H1 (cell line): ENCODE results near the gene CELSR1. TPM values are rescaled to one million over a fixed set of nuclear protein-coding genes. Genes with fewer than 3 reads are reported as not detected.

ENCODE experiments used
- CTCF ChIA-PET: fragments of 300-600 bp; sonication (Branson Sonifier 250); formaldehyde crosslinking; loops from one replicate; lab custom pipeline; 2021; ENCODE audit not compliant: partially characterized antibody; lab: Charles Lee
- POLR2A ChIA-PET: fragments of 300-600 bp; sonication (Branson Sonifier 250); formaldehyde crosslinking; loops from one replicate; lab custom pipeline; 2021; ENCODE audit warnings: inconsistent platforms; ENCODE audit not compliant: partially characterized antibody; lab: Charles Lee
- DNase-seq, 2 experiments: peaks; one replicate each; pipeline versions ENCODE4 v3.0.0 to v3.0.0-alpha.2; 2010 to 2022; ENCODE audit warnings: low spot score in 2 of 2, low read depth in 1 of 2, mixed read lengths in 1 of 2
- FAIRE-seq: peaks from 2 replicates; lab custom pipeline; 2011; peaks lifted over from hg19 to GRCh38; lab: Jason Lieb, UNC
- H2AFZ ChIP-seq: 2 replicates; pipeline ENCODE4 v1.8.1; 2012; ENCODE audit warnings: low read length, inconsistent platforms
- H2AK5ac ChIP-seq: 2 replicates; pipeline ENCODE4 v1.6.1; 2013; ENCODE audit warnings: low read depth, low read length
- H2BK120ac ChIP-seq: replicated peaks from 2 replicates; pipeline ENCODE3; 2013; ENCODE audit warnings: low read depth, low read length, inconsistent platforms
- H2BK12ac ChIP-seq: 2 replicates; pipeline ENCODE4 v1.6.1; 2013; ENCODE audit warnings: low read depth, low read length
- H2BK15ac ChIP-seq: 2 replicates; pipeline ENCODE4 v1.6.1; 2013; ENCODE audit warnings: low read length
- H2BK20ac ChIP-seq: 2 replicates; pipeline ENCODE4 v1.6.1; 2013; ENCODE audit warnings: low read length
- H2BK5ac ChIP-seq: 2 replicates; pipeline ENCODE4 v1.6.1; 2013; ENCODE audit warnings: low read depth, low read length
- H3K14ac ChIP-seq: 2 replicates; pipeline ENCODE4 v1.6.1; 2013; ENCODE audit warnings: inconsistent platforms; ENCODE audit not compliant: insufficient read length
- H3K18ac ChIP-seq: 2 replicates; pipeline ENCODE4 v1.6.1; 2013; ENCODE audit warnings: low read length; ENCODE audit errors: extremely low read depth
- H3K23ac ChIP-seq: 2 replicates; pipeline ENCODE4 v1.6.1; 2013; ENCODE audit warnings: inconsistent platforms; ENCODE audit not compliant: insufficient read length
- H3K23me2 ChIP-seq: 2 replicates; pipeline ENCODE4 v1.6.1; 2013; ENCODE audit warnings: low read depth, low read length
- H3K27ac ChIP-seq: 2 replicates; pipeline ENCODE4 v1.6.1; 2011; ENCODE audit warnings: low read depth, low read length, inconsistent platforms
- H3K27me3 ChIP-seq, 4 experiments: replicated peaks in 1 of 4; 1 replicate in 1 of 4; 2 replicates in 3 of 4; pipeline versions ENCODE4 v1.6.1 to v1.8.1; 2011 to 2013; ENCODE audit warnings: low read length in 3 of 4, mild to moderate bottlenecking in 3 of 4, inconsistent platforms in 2 of 4, mixed read lengths in 2 of 4, moderate library complexity in 1 of 4; ENCODE audit not compliant: control insufficient read depth in 3 of 4, insufficient read depth in 3 of 4; ENCODE audit errors: extremely low read depth in 1 of 4
- H3K36me3 ChIP-seq, 4 experiments: 2 replicates each; pipeline versions ENCODE4 v1.6.1 to v1.8.1; 2011 to 2013; ENCODE audit warnings: mild to moderate bottlenecking in 4 of 4, low read length in 3 of 4, moderate library complexity in 2 of 4, control low read depth in 1 of 4, inconsistent platforms in 1 of 4; ENCODE audit not compliant: insufficient read depth in 4 of 4, control insufficient read depth in 2 of 4
- H3K4ac ChIP-seq: replicated peaks from 2 replicates; pipeline ENCODE3; 2013; ENCODE audit warnings: low read length, low read depth, mixed read lengths, inconsistent platforms; ENCODE audit not compliant: insufficient read length
- H3K4me1 ChIP-seq, 4 experiments: replicated peaks in 1 of 4; 1 replicate in 1 of 4; 2 replicates in 3 of 4; pipeline versions ENCODE4 v1.6.1 to v1.8.1; 2011 to 2013; ENCODE audit warnings: low read length in 3 of 4, inconsistent platforms in 2 of 4, mixed read lengths in 1 of 4; ENCODE audit not compliant: insufficient read depth in 4 of 4, control insufficient read depth in 3 of 4
- H3K4me2 ChIP-seq, 2 experiments: 2 replicates each; pipeline versions ENCODE4 v1.6.1 to v1.8.1; 2011 to 2013; ENCODE audit warnings: low read depth in 2 of 2, low read length in 2 of 2, control low read depth in 1 of 2, inconsistent platforms in 1 of 2, mild to moderate bottlenecking in 1 of 2; ENCODE audit not compliant: insufficient read depth in 1 of 2
- H3K4me3 ChIP-seq, 4 experiments: fragments of 200-600, 300-600 bp in 1 of 4; sonication (generic), shearing (Covaris generic), sonication (Bioruptor Twin) in 1 of 4; 2 replicates each; pipeline versions ENCODE4 v1.5.1 to v1.8.1; 2011 to 2016; ENCODE audit warnings: low read length in 4 of 4, low read depth in 3 of 4, control low read depth in 2 of 4, inconsistent platforms in 2 of 4, mild to moderate bottlenecking in 2 of 4, mixed read lengths in 1 of 4, moderate library complexity in 1 of 4; ENCODE audit not compliant: insufficient read depth in 2 of 4; ENCODE audit errors: extremely low read depth in 1 of 4
- H3K56ac ChIP-seq: replicated peaks from 2 replicates; pipeline ENCODE3; 2013; ENCODE audit warnings: low read depth, mild to moderate bottlenecking, mixed read lengths, low read length, inconsistent platforms; ENCODE audit not compliant: insufficient read length
- H3K79me1 ChIP-seq: 2 replicates; pipeline ENCODE4 v1.6.1; 2013; ENCODE audit warnings: low read depth, low read length, control low read depth
- H3K79me2 ChIP-seq, 2 experiments: 2 replicates each; pipeline versions ENCODE4 v1.6.1 to v1.8.1; 2012 to 2013; ENCODE audit warnings: low read length in 2 of 2, mild to moderate bottlenecking in 2 of 2, inconsistent platforms in 1 of 2; ENCODE audit not compliant: insufficient read depth in 2 of 2, control insufficient read depth in 1 of 2
- H3K9ac ChIP-seq, 4 experiments: replicated peaks in 1 of 4; 1 replicate in 1 of 4; 2 replicates in 3 of 4; pipeline versions ENCODE4 v1.6.1 to v1.8.1; 2011 to 2013; ENCODE audit warnings: low read depth in 3 of 4, low read length in 3 of 4, control low read depth in 2 of 4, mild to moderate bottlenecking in 2 of 4, moderate library complexity in 2 of 4, inconsistent platforms in 1 of 4; ENCODE audit errors: extremely low read depth in 1 of 4
- H3K9me3 ChIP-seq, 2 experiments: 2 replicates each; pipeline versions ENCODE4 v1.6.1 to v1.8.1; 2012 to 2013; ENCODE audit warnings: mild to moderate bottlenecking in 2 of 2, moderate library complexity in 2 of 2, control low read depth in 1 of 2, inconsistent platforms in 1 of 2, low read depth in 1 of 2, low read length in 1 of 2, mixed read lengths in 1 of 2; ENCODE audit not compliant: insufficient read depth in 2 of 2
- H4K20me1 ChIP-seq, 2 experiments: replicated peaks in 1 of 2; 2 replicates each; pipeline versions ENCODE3 to v1.8.1; 2011 to 2013; ENCODE audit warnings: inconsistent platforms in 2 of 2, low read length in 2 of 2, mild to moderate bottlenecking in 1 of 2; ENCODE audit not compliant: insufficient read depth in 2 of 2, control insufficient read depth in 1 of 2
- H4K5ac ChIP-seq: 2 replicates; pipeline ENCODE4 v1.6.1; 2013; ENCODE audit warnings: low read length, low read depth, mixed read lengths, inconsistent platforms; ENCODE audit not compliant: insufficient read length
- H4K8ac ChIP-seq: 2 replicates; pipeline ENCODE4 v1.8.0; 2013; ENCODE audit warnings: mild to moderate bottlenecking, moderate library complexity, low read length, inconsistent platforms; ENCODE audit not compliant: insufficient read depth; ENCODE audit errors: extremely low read depth
- H4K91ac ChIP-seq: replicated peaks from 2 replicates; pipeline ENCODE3; 2013; ENCODE audit warnings: low read length, mixed read lengths, inconsistent platforms; ENCODE audit not compliant: insufficient read length
- BACH1 ChIP-seq: IDR thresholded peaks from 2 replicates; pipeline ENCODE4 v1.6.1; 2012; ENCODE audit warnings: low read length, improper control_type of control experiment
- CEBPB ChIP-seq: IDR thresholded peaks from 2 replicates; pipeline ENCODE4 v1.6.1; 2012; ENCODE audit warnings: low read depth, low read length
- CTBP2 ChIP-seq: IDR thresholded peaks from 2 replicates; pipeline ENCODE4 v1.7.0; 2011; ENCODE audit warnings: borderline replicate concordance, mild to moderate bottlenecking, moderate library complexity, mixed read lengths, low read length; ENCODE audit not compliant: insufficient read depth, insufficient read length
- FOSL1 ChIP-seq: IDR thresholded peaks from 2 replicates; pipeline ENCODE4 v1.6.1; 2011; ENCODE audit warnings: mild to moderate bottlenecking, low read depth, low read length, moderate library complexity; ENCODE audit not compliant: insufficient read depth
- HDAC2 ChIP-seq, 2 experiments: fragments of 300-600 bp in 1 of 2; sonication (generic) in 1 of 2; IDR thresholded peaks; 2 replicates each; pipeline ENCODE4 v1.6.1; 2011 to 2012; ENCODE audit warnings: low read depth in 2 of 2, low read length in 2 of 2, mild to moderate bottlenecking in 2 of 2, moderate library complexity in 2 of 2, borderline replicate concordance in 1 of 2, inconsistent platforms in 1 of 2
- JUN ChIP-seq: IDR thresholded peaks from 2 replicates; pipeline ENCODE4 v1.6.1; 2011; ENCODE audit warnings: low read depth, mild to moderate bottlenecking, improper control_type of control experiment, low read length
- KDM1A ChIP-seq: fragments of 200-600, 300-600 bp; sonication (generic); IDR thresholded peaks from 2 replicates; pipeline ENCODE4 v1.7.1; 2016; ENCODE audit warnings: mild to moderate bottlenecking, low read length, borderline replicate concordance
- NRF1 ChIP-seq: IDR thresholded peaks from 2 replicates; pipeline ENCODE4 v1.6.1; 2011; ENCODE audit warnings: mild to moderate bottlenecking, low read depth, low read length, improper control_type of control experiment
- TAF1 ChIP-seq: IDR thresholded peaks from 2 replicates; pipeline ENCODE4 v1.6.1; 2011; ENCODE audit warnings: mild to moderate bottlenecking, low read depth, low read length
- TAF7 ChIP-seq: optimal IDR thresholded peaks from 2 replicates; pipeline ENCODE3; 2011; ENCODE audit warnings: low read depth, mild to moderate bottlenecking, inconsistent platforms, low read length, moderate library complexity, borderline replicate concordance
- TEAD4 ChIP-seq: IDR thresholded peaks from 2 replicates; pipeline ENCODE4 v1.6.1; 2012; ENCODE audit warnings: low read depth, low read length, inconsistent platforms, mixed read lengths
- WGBS, 2 experiments: shearing (Covaris generic) in 1 of 2; methylation state at CpG; one replicate each; pipeline versions ENCODE4 v1.1.6 to v1.1.7; 2013 to 2015; ENCODE audit warnings: low lambda C conversion rate in 2 of 2, mixed read lengths in 2 of 2, inconsistent platforms in 1 of 2, low coverage in 1 of 2, missing lambda C conversion rate in 1 of 2; ENCODE audit not compliant: insufficient replicate concordance in 2 of 2, insufficient coverage in 1 of 2, insufficient read length in 1 of 2; ENCODE audit errors: extremely low coverage in 1 of 2, missing lambda C conversion rate in 1 of 2; 5-methylcytosine and 5-hydroxymethylcytosine counted together
- polyA plus RNA-seq, 7 experiments: library from polyadenylated mRNA; depleted of rRNA in 3 of 7; stranded (reverse) in 5 of 7; unstranded in 2 of 7; fragments of >200 nt in 5 of 7; fragments of 200-250 nt in 2 of 7; gene quantifications; 1 replicate in 5 of 7; 2 replicates in 1 of 7; 4 replicates in 1 of 7; pipeline versions ENCODE4 v1.2.1 to v1.2.3, GENCODE V29; 2011 to 2013; ENCODE audit warnings: missing spikeins in 2 of 7, mixed read lengths in 2 of 7
- total RNA-seq: library from RNA; stranded (reverse); fragmentation: NEBNext Ultra II Directional; extraction: Animal tissue kit (Norgen Biotek cat#: 25700); gene quantifications from 2 replicates; pipeline ENCODE4 v1.2.1, GENCODE V29; 2021

The CELSR1 gene
- total and polyA plus RNA-seq, 2 of the 8 experiments (the other 6 are each of a cell fraction or from before 2014, with no cell fraction given): 9.0 to 12.4 TPM

- DNase-seq (no peak), FAIRE-seq (no peak)
- no peaks in the 10 kb centered on the region for H3K36me3 ChIP-seq
- H3K56ac ChIP-seq: no peak overlapping the region
- ChIA-PET POLR2A (no interaction called here), CTCF (interaction anchor here (1.0 to 2.0 kb wide), 3 partner anchors 12 to 351 kb away, joined by 3 to 6 read pairs (median 4); no protein-coding TSS in a partner anchor)
- H3K9ac ChIP-seq: no peak overlapping the region
- no peak overlapping the region for H3K27ac ChIP-seq
- no peak overlapping the region for H4K5ac ChIP-seq
- H3K23ac ChIP-seq: no peak overlapping the region
- no peak overlapping the region for H2BK120ac ChIP-seq
- H4K8ac ChIP-seq: no peak overlapping the region
- no peak overlapping the region for H2BK15ac ChIP-seq
- H3K4me1 ChIP-seq: peaks cover 0 to 11% (median 7%) of the 10 kb centered on the region in 4 experiments; a peak in 5 of 7 replicates
- WGBS, 2 experiments: 63% methylated on average over 3 of the region's 4 CpGs; no CpG with 5 or more reads in 1 of the 2 experiments
- H3K4me3 ChIP-seq: no peak overlapping the region
- H3K27me3 ChIP-seq: no peaks in the 10 kb centered on the region
- no peak overlapping the region for H3K4me2 ChIP-seq
- H3K18ac ChIP-seq: no peak overlapping the region
- H4K20me1 ChIP-seq: peaks cover 1 to 6% of the 10 kb centered on the region in 2 experiments
- H2AK5ac ChIP-seq: no peak overlapping the region
- H4K91ac ChIP-seq: no peak overlapping the region
- no peak overlapping the region for H2AFZ ChIP-seq
- no peak overlapping the region for H3K4ac ChIP-seq
- no peak overlapping the region for H2BK12ac ChIP-seq
- H3K9me3 ChIP-seq: peaks cover 3 to 4% of the 10 kb centered on the region in 2 experiments; a peak in 2 of 4 replicates
- H2BK20ac ChIP-seq: no peak overlapping the region
- 0 out of 2 replicates have a peak, but pooled peaks cover 1% of the 10 kb centered on the region for H3K23me2 ChIP-seq
- no peak overlapping the region for H3K14ac ChIP-seq
- H3K79me1 ChIP-seq: no peaks in the 10 kb centered on the region; the same call in 1 of the 2 replicates
- H2BK5ac ChIP-seq: no peak overlapping the region
- no peaks in the 10 kb centered on the region for H3K79me2 ChIP-seq
- TF ChIP-seq CTBP2: no peak
- no peak for TF ChIP-seq TAF7
- TF ChIP-seq NRF1: no peak
- TF ChIP-seq JUN: no peak
- TF ChIP-seq HDAC2 (IDR thresholded peaks at IDR 0.05; ENCODE audit: borderline replicate concordance in 1 of 2, low read depth in 2 of 2, low read length in 2 of 2): no peak
- no peak for TF ChIP-seq TEAD4
- TF ChIP-seq TAF1: no peak
- TF ChIP-seq KDM1A: no peak
- TF ChIP-seq FOSL1: no peak
- TF ChIP-seq BACH1: no peak
- no peak for TF ChIP-seq CEBPB
Observed at GRCh38 chr22:46483353-46483752, 54.1 kb downstream of the CELSR1 start.
